HG03280 (cell line): ENCODE measurements around the gene B4GALT3.
"Not testable (repeated sequence)": the region's sequence is repeated elsewhere in the genome, so short reads cannot be mapped to it uniquely, and the experiment has no call there.

Experiments used
- ATAC-seq: cut with Tn5 transposase; IDR thresholded peaks from one replicate; pipeline ENCODE4 v1.9.1; 2021; ENCODE audit warnings: mild to moderate bottlenecking, moderate library complexity; ENCODE audit not compliant: unreplicated experiment

B4GALT3 gene

GRCh38 chr1:161177112-161177935 lies at the start of gene B4GALT3:
TSS of gene B4GALT3 (minus strand) at chr1:161177507. CDS start at chr1:161176060, 1,447 bp downstream.
- ATAC-seq, result peak; percentile 82

GRCh38 chr1:161226759-161227158 lies 49.5 kb upstream of the B4GALT3 start:
- no peak for ATAC-seq

- no peak for ATAC-seq
Observed at GRCh38 chr1:161226320-161226711, 49.0 kb upstream of the B4GALT3 start.

- peak; percentile 98 for ATAC-seq
Observed at GRCh38 chr1:161225534-161226319, 48.4 kb upstream of the B4GALT3 start, which contains the start of gene TOMM40L. TSS of gene TOMM40L (plus strand) at chr1:161226060. CDS start at chr1:161226490, 430 bp downstream.

- ATAC-seq, result no peak
Observed at GRCh38 chr1:161225178-161225533, 47.8 kb upstream of the B4GALT3 start.

GRCh38 chr1:161224695-161225087 lies 47.4 kb upstream of the B4GALT3 start:
- not testable (repeated sequence) for ATAC-seq

- ATAC-seq, result no peak
Observed at GRCh38 chr1:161223805-161224694, 46.7 kb upstream of the B4GALT3 start.

GRCh38 chr1:161222175-161223019 lies 45.1 kb upstream of the B4GALT3 start:
- ATAC-seq, result no peak

- ATAC-seq, result no peak
Observed at GRCh38 chr1:161220002-161220401, 42.7 kb upstream of the B4GALT3 start.

GRCh38 chr1:161219078-161219892 lies 42.0 kb upstream of the B4GALT3 start:
- no peak for ATAC-seq

GRCh38 chr1:161218301-161219077 lies 41.2 kb upstream of the B4GALT3 start:
- ATAC-seq, result no peak

- ATAC-seq, result no peak
Observed at GRCh38 chr1:161217831-161218230, 40.5 kb upstream of the B4GALT3 start.

GRCh38 chr1:161216945-161217712 lies 39.8 kb upstream of the B4GALT3 start:
- ATAC-seq, result peak; percentile 70

GRCh38 chr1:161215076-161215475 lies 37.8 kb upstream of the B4GALT3 start, which contains the start of gene FCER1G:
TSS of gene FCER1G (plus strand) at chr1:161215295. CDS start at chr1:161215322, 27 bp downstream.
- no peak for ATAC-seq

GRCh38 chr1:161214369-161214768 lies 37.1 kb upstream of the B4GALT3 start:
- ATAC-seq, result no peak

- no peak for ATAC-seq
Observed at GRCh38 chr1:161209790-161210409, 32.6 kb upstream of the B4GALT3 start.

GRCh38 chr1:161207173-161207572 lies 29.9 kb upstream of the B4GALT3 start:
- ATAC-seq, result no peak
